Spleen (tissue), 7 donors: ENCODE measurements around the gene TCF12.

Experiments
- POLR2AphosphoS5 ChIP-seq, 3 donors: sonication (generic); formaldehyde crosslinking; IDR thresholded peaks; one replicate each; pipeline ENCODE4 v1.5.1; 2017; ENCODE audit warnings: antibody characterized with exemption in 3 of 3
- TF ChIP-seq, protein P1 (sequence below), 11 experiments: fragments of 200-600 bp in 7 of 11; fragments of 450-650 bp in 4 of 11; sonication (generic) in 4 of 11; IDR thresholded peaks in 8 of 11; conservative IDR thresholded peaks in 3 of 11; 1 replicate in 7 of 11; 2 replicates in 4 of 11; pipeline versions ENCODE4 v1.4.0 to v1.8.0; 2016 to 2021; ENCODE audit warnings: antibody characterized with exemption in 11 of 11, inconsistent platforms in 4 of 11, mild to moderate bottlenecking in 1 of 11
- donor health status: DM: no; HTN: no; CAD: no; lungs with moderate emphysema.
- donor health status: DM: no; HTN: no; CAD: no.
- donor health status: DM: no; HTN: no; CAD: no.

DNA sequence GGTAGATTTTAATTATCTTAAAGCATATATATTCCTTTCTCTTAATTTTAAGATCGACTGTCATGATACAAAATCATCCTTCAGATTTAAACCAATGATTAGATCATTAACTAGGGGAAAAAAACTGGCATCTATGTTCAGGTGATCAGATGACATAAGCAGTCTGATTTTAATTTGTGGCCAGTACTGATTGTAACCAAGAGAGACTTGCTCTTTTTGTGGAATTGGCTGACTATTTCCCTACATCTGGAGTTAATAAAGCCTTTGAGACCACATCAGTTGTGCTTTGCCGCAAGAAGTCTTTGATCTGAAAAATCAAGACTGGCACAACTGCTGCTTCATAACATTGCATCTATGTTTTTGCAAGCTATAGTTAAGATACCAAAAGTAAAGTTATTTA, 309.5 kb downstream of the TCF12 start:
- no peak for TF ChIP-seq POLR2AphosphoS5 (IDR thresholded peaks at IDR 0.05)
- TF ChIP-seq, protein P1, sequence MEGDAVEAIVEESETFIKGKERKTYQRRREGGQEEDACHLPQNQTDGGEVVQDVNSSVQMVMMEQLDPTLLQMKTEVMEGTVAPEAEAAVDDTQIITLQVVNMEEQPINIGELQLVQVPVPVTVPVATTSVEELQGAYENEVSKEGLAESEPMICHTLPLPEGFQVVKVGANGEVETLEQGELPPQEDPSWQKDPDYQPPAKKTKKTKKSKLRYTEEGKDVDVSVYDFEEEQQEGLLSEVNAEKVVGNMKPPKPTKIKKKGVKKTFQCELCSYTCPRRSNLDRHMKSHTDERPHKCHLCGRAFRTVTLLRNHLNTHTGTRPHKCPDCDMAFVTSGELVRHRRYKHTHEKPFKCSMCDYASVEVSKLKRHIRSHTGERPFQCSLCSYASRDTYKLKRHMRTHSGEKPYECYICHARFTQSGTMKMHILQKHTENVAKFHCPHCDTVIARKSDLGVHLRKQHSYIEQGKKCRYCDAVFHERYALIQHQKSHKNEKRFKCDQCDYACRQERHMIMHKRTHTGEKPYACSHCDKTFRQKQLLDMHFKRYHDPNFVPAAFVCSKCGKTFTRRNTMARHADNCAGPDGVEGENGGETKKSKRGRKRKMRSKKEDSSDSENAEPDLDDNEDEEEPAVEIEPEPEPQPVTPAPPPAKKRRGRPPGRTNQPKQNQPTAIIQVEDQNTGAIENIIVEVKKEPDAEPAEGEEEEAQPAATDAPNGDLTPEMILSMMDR (IDR thresholded peaks at IDR 0.05 in 8 of 11, conservative IDR thresholded peaks at IDR 0.05 in 3 of 11), result no peak
